ENCODE data around the gene CAB39L. TPM values are rescaled to one million over a fixed set of nuclear protein-coding genes. Genes with fewer than 3 reads are reported as not detected.

The CAB39L gene
- total and polyA plus RNA-seq, 4 donors: 31.8 to 44.1 (median 36.5) TPM

GRCh38 chr13:49457221-49457620 is 13.4 kb upstream of the CAB39L start:
- Histone ChIP-seq H3K27me3 (ENCODE audit: control insufficient read depth, insufficient read depth, low read length) (no peaks in the 10 kb centered on the region), H3K27ac (ENCODE audit: low read depth, low read length) (no peak overlapping the region), H3K36me3 (ENCODE audit: control insufficient read depth, insufficient read depth, low read length) (peaks cover 5% of the 10 kb centered on the region), H3K9me3 (ENCODE audit: control insufficient read depth, insufficient read depth, low read length) (no peaks in the 10 kb centered on the region), H3K4me3 (ENCODE audit: low read depth, low read length) (no peak overlapping the region), H3K4me1 (ENCODE audit: control insufficient read depth, insufficient read depth, low read length) (no peaks in the 10 kb centered on the region)
- 100% methylated on average over 5 of the region's 7 CpGs for WGBS (ENCODE audit: insufficient coverage)
- DNase-seq (ENCODE audit: low read depth in 4 of 6, low spot score in 6 of 6): no peak

- no peaks in the 10 kb centered on the region for H3K4me1 ChIP-seq (ENCODE audit: control insufficient read depth, insufficient read depth, low read length)
- no peak overlapping the region for H3K27ac ChIP-seq (ENCODE audit: low read depth, low read length)
- no CpG with 5 or more reads among the region's 1 CpG for WGBS (ENCODE audit: insufficient coverage)
- no peak for DNase-seq (ENCODE audit: low read depth in 4 of 6, low spot score in 6 of 6)
- no peaks in the 10 kb centered on the region for H3K36me3 ChIP-seq (ENCODE audit: control insufficient read depth, insufficient read depth, low read length)
- no peaks in the 10 kb centered on the region for H3K27me3 ChIP-seq (ENCODE audit: control insufficient read depth, insufficient read depth, low read length)
- no peak overlapping the region for H3K4me3 ChIP-seq (ENCODE audit: low read depth, low read length)
- H3K9me3 ChIP-seq (ENCODE audit: control insufficient read depth, insufficient read depth, low read length): no peaks in the 10 kb centered on the region
Observed at GRCh38 chr13:49456156-49456555, 12.3 kb upstream of the CAB39L start.

- H3K27ac ChIP-seq (ENCODE audit: low read depth, low read length): no peak overlapping the region
Observed at GRCh38 chr13:49455007-49455398, 11.1 kb upstream of the CAB39L start.

GRCh38 chr13:49454388-49455006 is 10.6 kb upstream of the CAB39L start:
- no peaks in the 10 kb centered on the region for H3K9me3 ChIP-seq (ENCODE audit: control insufficient read depth, insufficient read depth, low read length)
- H3K4me1 ChIP-seq (ENCODE audit: control insufficient read depth, insufficient read depth, low read length): no peaks in the 10 kb centered on the region
- no peak overlapping the region for H3K27ac ChIP-seq (ENCODE audit: low read depth, low read length)
- no peaks in the 10 kb centered on the region for H3K27me3 ChIP-seq (ENCODE audit: control insufficient read depth, insufficient read depth, low read length)
- no CpG with 5 or more reads among the region's 4 CpGs for WGBS (ENCODE audit: insufficient coverage)
- H3K36me3 ChIP-seq (ENCODE audit: control insufficient read depth, insufficient read depth, low read length): no peaks in the 10 kb centered on the region
- DNase-seq (ENCODE audit: low read depth in 4 of 6, low spot score in 6 of 6): no peak
- H3K4me3 ChIP-seq (ENCODE audit: low read depth, low read length): no peak overlapping the region

More at GRCh38 chr13:49455007-49455398, 11.1 kb upstream of the CAB39L start:
- Histone ChIP-seq H3K36me3 (ENCODE audit: control insufficient read depth, insufficient read depth, low read length) (no peaks in the 10 kb centered on the region), H3K27me3 (ENCODE audit: control insufficient read depth, insufficient read depth, low read length) (no peaks in the 10 kb centered on the region), H3K9me3 (ENCODE audit: control insufficient read depth, insufficient read depth, low read length) (no peaks in the 10 kb centered on the region), H3K4me1 (ENCODE audit: control insufficient read depth, insufficient read depth, low read length) (no peaks in the 10 kb centered on the region), H3K4me3 (ENCODE audit: low read depth, low read length) (no peak overlapping the region)
- DNase-seq (ENCODE audit: low read depth in 4 of 6, low spot score in 6 of 6): no peak

- no peaks in the 10 kb centered on the region for H3K9me3 ChIP-seq (ENCODE audit: control insufficient read depth, insufficient read depth, low read length)
- no peak overlapping the region for H3K27ac ChIP-seq (ENCODE audit: low read depth, low read length)
- H3K4me1 ChIP-seq (ENCODE audit: control insufficient read depth, insufficient read depth, low read length): no peaks in the 10 kb centered on the region
- 100% methylated on average over 2 of the region's 7 CpGs for WGBS (ENCODE audit: insufficient coverage)
- no peak for DNase-seq (ENCODE audit: low read depth in 4 of 6, low spot score in 6 of 6)
- no peaks in the 10 kb centered on the region for H3K27me3 ChIP-seq (ENCODE audit: control insufficient read depth, insufficient read depth, low read length)
- no peaks in the 10 kb centered on the region for H3K36me3 ChIP-seq (ENCODE audit: control insufficient read depth, insufficient read depth, low read length)
- H3K4me3 ChIP-seq (ENCODE audit: low read depth, low read length): no peak overlapping the region
Observed at GRCh38 chr13:49453465-49453864, 9.6 kb upstream of the CAB39L start.

- Histone ChIP-seq H3K36me3 (ENCODE audit: control insufficient read depth, insufficient read depth, low read length) (no peaks in the 10 kb centered on the region), H3K27me3 (ENCODE audit: control insufficient read depth, insufficient read depth, low read length) (no peaks in the 10 kb centered on the region), H3K4me1 (ENCODE audit: control insufficient read depth, insufficient read depth, low read length) (no peaks in the 10 kb centered on the region), H3K9me3 (ENCODE audit: control insufficient read depth, insufficient read depth, low read length) (no peaks in the 10 kb centered on the region), H3K4me3 (ENCODE audit: low read depth, low read length) (no peak overlapping the region), H3K27ac (ENCODE audit: low read depth, low read length) (no peak overlapping the region)
- no peak for DNase-seq (ENCODE audit: low read depth in 4 of 6, low spot score in 6 of 6)
- 100% methylated on average over 1 of the region's 8 CpGs for WGBS (ENCODE audit: insufficient coverage)
Observed at GRCh38 chr13:49452725-49453457, 9.0 kb upstream of the CAB39L start.

GRCh38 chr13:49450105-49450819 is 6.4 kb upstream of the CAB39L start:
- no peaks in the 10 kb centered on the region for H3K36me3 ChIP-seq (ENCODE audit: control insufficient read depth, insufficient read depth, low read length)
- H3K27ac ChIP-seq (ENCODE audit: low read depth, low read length): no peak overlapping the region
- no peaks in the 10 kb centered on the region for H3K27me3 ChIP-seq (ENCODE audit: control insufficient read depth, insufficient read depth, low read length)
- no peaks in the 10 kb centered on the region for H3K4me1 ChIP-seq (ENCODE audit: control insufficient read depth, insufficient read depth, low read length)
- no peak for DNase-seq (ENCODE audit: low read depth in 4 of 6, low spot score in 6 of 6)
- no CpG with 5 or more reads among the region's 3 CpGs for WGBS (ENCODE audit: insufficient coverage)
- H3K9me3 ChIP-seq (ENCODE audit: control insufficient read depth, insufficient read depth, low read length): no peaks in the 10 kb centered on the region
- no peak overlapping the region for H3K4me3 ChIP-seq (ENCODE audit: low read depth, low read length)

- WGBS (ENCODE audit: insufficient coverage): no CpG with 5 or more reads among the region's 2 CpGs
- H3K27ac ChIP-seq (ENCODE audit: low read depth, low read length): no peak overlapping the region
- no peaks in the 10 kb centered on the region for H3K27me3 ChIP-seq (ENCODE audit: control insufficient read depth, insufficient read depth, low read length)
- no peak for DNase-seq (ENCODE audit: low read depth in 4 of 6, low spot score in 6 of 6)
- no peak overlapping the region for H3K4me3 ChIP-seq (ENCODE audit: low read depth, low read length)
- no peaks in the 10 kb centered on the region for H3K4me1 ChIP-seq (ENCODE audit: control insufficient read depth, insufficient read depth, low read length)
- no peaks in the 10 kb centered on the region for H3K9me3 ChIP-seq (ENCODE audit: control insufficient read depth, insufficient read depth, low read length)
- no peaks in the 10 kb centered on the region for H3K36me3 ChIP-seq (ENCODE audit: control insufficient read depth, insufficient read depth, low read length)
Observed at GRCh38 chr13:49448753-49449152, 4.9 kb upstream of the CAB39L start.

GRCh38 chr13:49446473-49446872 is 2.6 kb upstream of the CAB39L start:
- Histone ChIP-seq H3K36me3 (ENCODE audit: control insufficient read depth, insufficient read depth, low read length) (no peaks in the 10 kb centered on the region), H3K9me3 (ENCODE audit: control insufficient read depth, insufficient read depth, low read length) (no peaks in the 10 kb centered on the region), H3K27me3 (ENCODE audit: control insufficient read depth, insufficient read depth, low read length) (no peaks in the 10 kb centered on the region), H3K27ac (ENCODE audit: low read depth, low read length) (no peak overlapping the region), H3K4me3 (ENCODE audit: low read depth, low read length) (no peak overlapping the region), H3K4me1 (ENCODE audit: control insufficient read depth, insufficient read depth, low read length) (peaks cover 4% of the 10 kb centered on the region)
- DNase-seq (ENCODE audit: low read depth in 4 of 6, low spot score in 6 of 6): no peak
